NCI-H524 treated with DMSO at 0.1 percent for 48 hours (cell line): Measurements from ENCODE around the gene DGKB.
A peak's percentile ranks its signal among the peaks of the same experiment; 100 is the strongest.
"Not testable (repeated sequence)": the region's sequence is repeated elsewhere in the genome, so short reads cannot be mapped to it uniquely, and the experiment has no call there.

Source experiments
- DNase-seq: peaks from one replicate; lab custom pipeline; 2025; lab: John Stamatoyannopoulos, UW

The DGKB gene

GRCh38 chr7:14292737-14293136 is 609.8 kb downstream of the DGKB start:
- DNase-seq: no peak

DNA sequence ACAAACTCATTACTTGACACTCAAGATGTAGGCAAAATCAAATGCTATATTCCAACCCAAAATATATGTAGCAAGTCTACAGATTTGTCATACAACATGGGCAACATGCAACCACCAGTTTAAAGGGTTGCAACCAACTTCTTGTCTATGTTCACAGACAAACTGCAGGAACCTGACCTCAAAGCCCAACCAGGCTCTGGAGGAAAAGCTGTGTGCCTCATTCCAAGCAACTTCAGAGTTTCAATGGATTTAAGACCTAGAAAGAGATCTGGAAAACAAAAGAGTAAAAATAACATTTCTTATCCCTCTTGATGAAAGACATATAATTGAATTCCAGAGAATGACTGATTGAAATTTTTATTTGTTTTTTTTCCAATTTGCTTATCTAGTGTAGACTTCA is 612.6 kb downstream of the DGKB start:
- DNase-seq: no peak

DNA sequence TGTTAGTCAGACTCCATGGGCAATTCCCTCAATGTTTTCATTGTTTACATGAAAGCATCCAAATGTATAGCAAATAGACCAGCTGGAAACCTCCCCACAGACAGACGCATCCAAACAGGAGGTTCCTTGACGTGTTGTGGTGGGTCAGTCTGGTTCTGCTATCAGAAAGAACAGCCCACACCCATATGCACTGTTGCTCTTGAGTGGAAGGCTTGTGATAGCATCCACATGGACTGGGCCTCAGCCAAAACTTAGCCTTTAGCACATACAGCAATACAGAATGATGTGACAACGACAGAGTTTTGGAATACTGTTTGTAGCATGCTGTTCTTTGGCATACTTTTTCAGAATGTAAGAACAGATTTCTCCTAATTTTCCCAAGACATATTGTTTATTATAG is 613.9 kb downstream of the DGKB start:
- DNase-seq: no peak

DNA sequence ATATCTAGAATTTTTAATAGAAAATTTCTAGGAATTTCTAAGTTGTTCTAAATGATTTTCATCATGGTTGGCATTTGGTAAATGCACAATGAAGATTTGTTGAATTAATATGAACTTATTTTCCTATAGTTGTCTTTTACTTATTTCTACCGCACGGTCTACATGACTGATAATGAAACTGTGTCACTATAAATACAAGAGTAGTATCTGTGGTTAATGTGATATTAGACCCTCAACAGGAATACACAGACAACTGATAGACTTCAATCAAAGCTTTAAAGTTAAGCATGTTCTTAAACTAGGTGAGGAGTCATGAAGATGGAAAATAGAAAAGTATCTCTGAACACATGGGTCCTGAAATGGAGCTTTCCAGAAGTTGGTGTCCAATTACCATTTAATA is 615.2 kb downstream of the DGKB start:
- DNase-seq: no peak

DNA sequence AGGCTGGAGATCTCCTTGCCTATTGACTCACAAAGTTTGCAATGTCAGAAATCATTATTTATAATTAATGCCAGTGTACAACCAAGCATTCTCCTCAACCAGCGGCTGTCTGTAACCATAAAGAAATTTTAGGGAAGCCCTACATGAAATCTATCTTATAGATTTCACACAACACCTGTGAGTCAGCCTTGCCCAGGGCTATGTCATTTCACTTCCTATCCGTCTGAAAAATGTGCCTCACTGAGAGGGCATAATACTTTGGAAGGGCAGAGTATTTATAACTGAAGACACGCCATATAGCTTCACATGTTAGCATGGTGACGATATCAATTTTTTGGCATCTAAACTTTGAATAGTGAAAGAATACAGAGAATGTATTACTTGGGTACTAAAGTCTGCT is 616.5 kb downstream of the DGKB start:
- DNase-seq: no peak

- not testable (repeated sequence) for DNase-seq
Measured at GRCh38 chr7:14279065-14279871, 623.3 kb downstream of the DGKB start.

DNA sequence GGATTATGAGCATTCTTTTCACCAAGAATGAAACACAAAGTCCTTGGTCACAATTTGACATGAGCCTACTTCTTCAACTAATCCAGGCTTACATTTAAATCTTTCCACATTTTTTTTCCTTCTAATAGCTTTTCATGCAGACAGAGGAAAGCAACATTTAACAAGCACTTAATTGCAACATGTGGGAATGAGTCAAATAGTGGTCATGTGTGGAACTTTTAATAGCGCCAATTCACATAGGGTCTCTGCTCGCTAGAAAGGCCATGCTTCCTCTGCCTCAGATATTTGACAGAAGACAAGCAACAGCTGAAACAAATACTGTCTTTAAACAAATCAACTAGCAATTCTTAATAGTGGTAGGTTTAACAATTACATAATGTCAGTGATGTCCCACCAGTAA is 627.2 kb downstream of the DGKB start:
- DNase-seq: no peak

GRCh38 chr7:14271441-14271840 is 631.1 kb downstream of the DGKB start:
- no peak for DNase-seq

DNA sequence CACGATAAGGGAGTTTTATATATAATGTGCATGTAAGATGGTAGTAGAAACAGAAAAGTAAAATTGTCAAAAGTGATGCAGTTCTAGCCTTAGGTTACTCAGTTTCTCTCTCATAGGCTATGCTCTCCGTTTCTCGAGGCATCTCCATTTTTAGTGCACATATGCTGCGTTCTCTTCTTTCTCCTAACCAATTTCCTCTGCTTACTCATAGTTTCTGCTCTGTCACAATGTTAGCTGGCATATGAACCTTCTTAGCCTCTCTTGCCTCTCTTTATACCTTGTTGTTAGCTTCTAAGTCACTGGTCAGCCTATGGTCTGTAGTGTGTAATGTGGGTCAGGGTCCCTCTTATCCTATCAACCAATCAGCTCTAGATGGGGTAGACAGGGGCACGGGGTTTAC is 632.5 kb downstream of the DGKB start:
- DNase-seq: no peak

DNA sequence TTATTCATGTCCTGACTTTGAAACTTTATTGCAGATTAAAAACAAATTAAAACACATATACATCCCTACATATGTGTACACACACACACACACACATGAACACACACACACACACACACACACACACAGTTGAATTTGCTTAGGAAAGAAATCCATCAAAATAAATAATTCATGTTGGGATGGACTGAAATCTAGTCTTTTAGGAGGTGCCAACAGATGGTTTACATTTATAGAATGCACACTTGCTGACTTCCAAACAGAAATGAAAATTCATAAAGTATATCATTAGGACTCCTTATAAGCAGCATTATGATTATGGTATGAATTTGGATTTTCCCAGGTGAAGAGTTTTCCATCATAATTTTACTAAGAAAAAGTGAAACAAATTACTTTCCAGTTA is 642.5 kb downstream of the DGKB start:
- no peak for DNase-seq

GRCh38 chr7:14258861-14259260 is 643.7 kb downstream of the DGKB start:
- no peak for DNase-seq

DNA sequence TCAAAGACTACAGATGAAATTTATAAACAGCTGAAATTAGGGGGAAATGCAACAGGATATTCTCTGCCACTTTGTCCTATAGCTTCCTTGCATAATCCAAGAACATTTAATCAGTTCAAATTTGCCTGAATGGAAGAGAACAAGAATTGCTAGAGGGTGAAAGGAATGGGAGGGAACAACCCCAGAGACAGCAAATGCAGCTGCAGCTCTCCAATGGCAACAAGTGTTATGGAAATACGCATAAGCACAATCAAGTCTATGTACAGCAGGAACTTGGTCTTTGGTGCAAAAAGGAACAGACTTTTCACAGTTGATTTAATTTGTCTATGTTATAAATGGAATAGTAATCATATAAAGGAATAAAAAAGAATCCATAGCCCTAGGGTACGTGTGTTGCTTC is 644.1 kb downstream of the DGKB start:
- no peak for DNase-seq

GRCh38 chr7:14252458-14252857 is 650.1 kb downstream of the DGKB start:
- no peak for DNase-seq

DNA sequence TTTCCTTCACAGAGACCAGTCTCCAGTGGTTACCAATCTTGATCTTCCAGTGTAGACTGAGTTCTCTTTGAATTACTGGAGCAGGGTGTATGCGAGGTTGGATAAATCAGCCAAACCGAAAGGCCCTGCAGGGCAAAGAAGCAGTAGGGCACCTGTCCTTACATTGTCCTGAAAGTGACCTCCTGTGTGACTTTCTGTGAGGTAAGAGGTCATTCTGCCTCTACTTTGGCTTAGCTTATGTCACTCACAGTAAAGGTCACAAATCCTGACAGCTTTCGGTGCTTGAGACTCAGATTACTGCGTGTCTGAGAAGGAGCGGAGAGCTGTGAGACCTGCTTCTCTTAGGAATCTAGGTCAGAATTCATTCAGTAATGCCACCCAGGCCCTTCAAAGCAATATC is 660.4 kb downstream of the DGKB start:
- no peak for DNase-seq

- no peak for DNase-seq
Measured at GRCh38 chr7:14236834-14237233, 665.7 kb downstream of the DGKB start.

GRCh38 chr7:14235056-14235455 is 667.5 kb downstream of the DGKB start:
- no peak for DNase-seq

- DNase-seq: no peak
Measured at GRCh38 chr7:14233868-14234369, 668.6 kb downstream of the DGKB start.

- DNase-seq: no peak
Measured at GRCh38 chr7:14233076-14233867, 669.3 kb downstream of the DGKB start.

GRCh38 chr7:14229047-14229446 is 673.5 kb downstream of the DGKB start:
- DNase-seq: no peak

GRCh38 chr7:14228341-14228740 is 674.2 kb downstream of the DGKB start:
- DNase-seq: no peak

- peak; percentile 38 for DNase-seq
Measured at GRCh38 chr7:14226126-14226525, 676.4 kb downstream of the DGKB start.

DNA sequence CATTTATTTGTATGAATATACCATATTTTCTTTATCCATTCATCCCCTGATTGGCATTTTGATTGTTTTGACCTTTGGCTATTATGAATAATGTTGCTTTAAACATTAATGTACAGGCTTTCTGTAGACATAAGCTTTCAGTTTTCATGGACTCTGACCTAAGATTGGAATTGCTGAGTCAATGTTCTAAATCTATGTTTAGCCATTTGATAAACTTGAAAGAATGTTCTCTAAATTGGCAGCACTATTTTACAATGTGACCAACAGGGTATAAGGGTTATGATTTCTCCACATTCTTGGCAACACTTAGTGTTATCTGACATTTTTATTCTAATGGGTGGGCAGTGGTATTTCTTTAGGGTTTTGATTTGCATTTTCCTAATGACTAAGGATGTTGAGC is 683.4 kb downstream of the DGKB start:
- no peak for DNase-seq

GRCh38 chr7:14218338-14218737 is 684.2 kb downstream of the DGKB start:
- no peak for DNase-seq
